Loucy (cell line): ENCODE results near the gene ZNF496.

Source experiments
- H2AFZ ChIP-seq: fragments of 200-600 bp; sonication (generic); 2 replicates; pipeline ENCODE4 v1.6.0; 2016; ENCODE audit warnings: antibody characterized with exemption, mild to moderate bottlenecking, low read length, moderate library complexity
- H3F3A ChIP-seq: fragments of 200-600 bp; 2 replicates; pipeline ENCODE4 v1.6.0; 2016; ENCODE audit warnings: antibody characterized with exemption, low read depth, mild to moderate bottlenecking
- H3K27me3 ChIP-seq: fragments of 200-600 bp; sonication (generic); 2 replicates; pipeline ENCODE4 v1.6.1; 2014; ENCODE audit warnings: low read length, mild to moderate bottlenecking; ENCODE audit not compliant: insufficient read depth, poor library complexity, severe bottlenecking
- H3K36me3 ChIP-seq: fragments of 200-600 bp; sonication (generic); 2 replicates; pipeline ENCODE4 v1.6.1; 2016; ENCODE audit warnings: low read length; ENCODE audit not compliant: insufficient read depth
- H3K4me1 ChIP-seq: fragments of 200-600 bp; sonication (generic); 2 replicates; pipeline ENCODE4 v1.5.1; 2014; ENCODE audit warnings: low read length, mild to moderate bottlenecking; ENCODE audit not compliant: insufficient read depth, poor library complexity, severe bottlenecking
- H3K4me2 ChIP-seq: fragments of 200-600 bp; sonication (generic); 2 replicates; pipeline ENCODE4 v1.6.0; 2014; ENCODE audit warnings: antibody characterized with exemption, low read length, low read depth, mild to moderate bottlenecking; ENCODE audit not compliant: poor library complexity, severe bottlenecking
- H3K4me3 ChIP-seq: fragments of 200-600 bp; sonication (generic); 2 replicates; pipeline ENCODE4 v1.5.1; 2014; ENCODE audit warnings: low read length, mild to moderate bottlenecking, mixed read lengths; ENCODE audit not compliant: poor library complexity, severe bottlenecking
- H3K79me2 ChIP-seq: fragments of 200-600 bp; sonication (generic); 2 replicates; pipeline ENCODE4 v1.6.1; 2014; ENCODE audit warnings: low read length; ENCODE audit not compliant: insufficient read depth
- H3K9ac ChIP-seq: fragments of 200-600 bp; sonication (generic); 2 replicates; pipeline ENCODE4 v1.6.0; 2014; ENCODE audit warnings: mild to moderate bottlenecking, low read depth, low read length, moderate library complexity; ENCODE audit not compliant: poor library complexity, severe bottlenecking
- H3K9me2 ChIP-seq: fragments of 200-600 bp; sonication (generic); replicated peaks from 2 replicates; pipeline ENCODE4 v1.6.1; 2016; ENCODE audit warnings: low read depth, low read length, mixed read lengths
- H3K9me3 ChIP-seq: fragments of 200-600 bp; sonication (generic); 2 replicates; pipeline ENCODE4 v1.6.1; 2014; ENCODE audit warnings: mild to moderate bottlenecking, antibody characterized with exemption, low read length, low read depth; ENCODE audit not compliant: insufficient read depth
- H4K20me1 ChIP-seq: fragments of 200-600 bp; sonication (generic); 2 replicates; pipeline ENCODE4 v1.6.0; 2014; ENCODE audit warnings: antibody characterized with exemption, low read length, mild to moderate bottlenecking; ENCODE audit not compliant: insufficient read depth, poor library complexity, severe bottlenecking
- EZH2phosphoT487 ChIP-seq: fragments of 200-600 bp; IDR thresholded peaks from 2 replicates; pipeline ENCODE4 v1.6.1; 2018; ENCODE audit warnings: antibody characterized with exemption, mild to moderate bottlenecking, moderate library complexity, borderline replicate concordance
- TF ChIP-seq, protein P1 (sequence below): fragments of 200-600 bp; sonication (generic); conservative IDR thresholded peaks from 2 replicates; pipeline ENCODE4 v1.5.1; 2014; ENCODE audit warnings: mild to moderate bottlenecking, antibody characterized with exemption, low read length

ZNF496 gene

DNA sequence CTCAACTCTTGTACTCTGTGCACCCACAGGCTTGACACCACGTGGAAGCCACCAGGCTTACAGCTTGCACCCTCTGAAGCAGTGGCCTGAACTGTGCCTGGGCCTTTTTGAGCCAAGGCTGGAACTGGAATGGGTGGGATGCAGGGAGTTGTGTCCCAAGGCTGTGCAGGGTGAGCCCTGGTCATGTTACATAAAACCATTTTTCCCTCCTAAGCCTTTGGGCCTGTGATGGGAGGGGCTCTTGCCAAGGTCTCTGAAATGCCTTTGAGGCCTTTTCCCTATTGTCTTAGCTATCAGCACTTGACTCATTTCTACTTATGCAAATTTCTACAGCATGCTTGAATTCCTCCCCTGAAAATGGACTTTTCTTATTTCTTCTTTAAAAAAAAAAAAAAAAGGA lies 61.7 kb downstream of the ZNF496 start:
- no peak overlapping the region for H3K4me2 ChIP-seq
- H3K27me3 ChIP-seq, result no peaks in the 10 kb centered on the region
- H3K9me3 ChIP-seq, result no peaks in the 10 kb centered on the region; the same call in 1 of the 2 replicates
- no peak overlapping the region for H3K9ac ChIP-seq
- no peak overlapping the region for H3K4me3 ChIP-seq
- H3K36me3 ChIP-seq, result no peaks in the 10 kb centered on the region
- H3K79me2 ChIP-seq, result no peaks in the 10 kb centered on the region
- no peak overlapping the region for H2AFZ ChIP-seq
- H3K9me2 ChIP-seq, result no peaks in the 10 kb centered on the region
- H4K20me1 ChIP-seq, result no peaks in the 10 kb centered on the region
- H3F3A ChIP-seq, result no peaks in the 10 kb centered on the region
- H3K4me1 ChIP-seq, result no peaks in the 10 kb centered on the region
- TF ChIP-seq, protein P1, sequence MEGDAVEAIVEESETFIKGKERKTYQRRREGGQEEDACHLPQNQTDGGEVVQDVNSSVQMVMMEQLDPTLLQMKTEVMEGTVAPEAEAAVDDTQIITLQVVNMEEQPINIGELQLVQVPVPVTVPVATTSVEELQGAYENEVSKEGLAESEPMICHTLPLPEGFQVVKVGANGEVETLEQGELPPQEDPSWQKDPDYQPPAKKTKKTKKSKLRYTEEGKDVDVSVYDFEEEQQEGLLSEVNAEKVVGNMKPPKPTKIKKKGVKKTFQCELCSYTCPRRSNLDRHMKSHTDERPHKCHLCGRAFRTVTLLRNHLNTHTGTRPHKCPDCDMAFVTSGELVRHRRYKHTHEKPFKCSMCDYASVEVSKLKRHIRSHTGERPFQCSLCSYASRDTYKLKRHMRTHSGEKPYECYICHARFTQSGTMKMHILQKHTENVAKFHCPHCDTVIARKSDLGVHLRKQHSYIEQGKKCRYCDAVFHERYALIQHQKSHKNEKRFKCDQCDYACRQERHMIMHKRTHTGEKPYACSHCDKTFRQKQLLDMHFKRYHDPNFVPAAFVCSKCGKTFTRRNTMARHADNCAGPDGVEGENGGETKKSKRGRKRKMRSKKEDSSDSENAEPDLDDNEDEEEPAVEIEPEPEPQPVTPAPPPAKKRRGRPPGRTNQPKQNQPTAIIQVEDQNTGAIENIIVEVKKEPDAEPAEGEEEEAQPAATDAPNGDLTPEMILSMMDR, result no peak
- no peak for TF ChIP-seq EZH2phosphoT487

DNA sequence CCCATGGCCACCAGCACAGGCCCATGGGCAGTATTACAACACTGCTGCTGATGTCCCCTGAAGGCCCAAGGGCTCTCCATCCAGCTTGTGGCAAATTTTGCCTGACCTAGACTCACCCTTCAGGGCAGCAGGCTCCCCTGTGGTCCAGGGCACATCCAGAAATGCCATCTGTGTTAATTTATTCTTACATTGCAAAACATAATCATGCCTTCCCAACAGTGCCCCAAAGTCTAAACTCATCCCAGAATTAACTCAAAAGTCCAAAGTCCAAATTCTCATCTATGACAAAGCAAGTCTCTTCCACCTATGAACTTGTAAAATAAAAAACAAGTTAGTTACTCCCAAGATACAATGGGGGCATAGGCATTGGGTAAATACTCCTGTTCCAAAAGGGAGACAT lies 62.5 kb downstream of the ZNF496 start:
- Histone ChIP-seq H3K36me3 (no peaks in the 10 kb centered on the region), H3K27me3 (no peaks in the 10 kb centered on the region), H3K9ac (no peak overlapping the region), H3K9me3 (no peaks in the 10 kb centered on the region; the same call in 1 of the 2 replicates), H3K4me1 (no peaks in the 10 kb centered on the region), H2AFZ (no peak overlapping the region), H3K79me2 (no peaks in the 10 kb centered on the region), H3K9me2 (no peaks in the 10 kb centered on the region), H3F3A (no peaks in the 10 kb centered on the region), H4K20me1 (no peaks in the 10 kb centered on the region), H3K4me2 (no peak overlapping the region), H3K4me3 (no peak overlapping the region)
- TF ChIP-seq, protein P1, result no peak
- no peak for TF ChIP-seq EZH2phosphoT487

DNA sequence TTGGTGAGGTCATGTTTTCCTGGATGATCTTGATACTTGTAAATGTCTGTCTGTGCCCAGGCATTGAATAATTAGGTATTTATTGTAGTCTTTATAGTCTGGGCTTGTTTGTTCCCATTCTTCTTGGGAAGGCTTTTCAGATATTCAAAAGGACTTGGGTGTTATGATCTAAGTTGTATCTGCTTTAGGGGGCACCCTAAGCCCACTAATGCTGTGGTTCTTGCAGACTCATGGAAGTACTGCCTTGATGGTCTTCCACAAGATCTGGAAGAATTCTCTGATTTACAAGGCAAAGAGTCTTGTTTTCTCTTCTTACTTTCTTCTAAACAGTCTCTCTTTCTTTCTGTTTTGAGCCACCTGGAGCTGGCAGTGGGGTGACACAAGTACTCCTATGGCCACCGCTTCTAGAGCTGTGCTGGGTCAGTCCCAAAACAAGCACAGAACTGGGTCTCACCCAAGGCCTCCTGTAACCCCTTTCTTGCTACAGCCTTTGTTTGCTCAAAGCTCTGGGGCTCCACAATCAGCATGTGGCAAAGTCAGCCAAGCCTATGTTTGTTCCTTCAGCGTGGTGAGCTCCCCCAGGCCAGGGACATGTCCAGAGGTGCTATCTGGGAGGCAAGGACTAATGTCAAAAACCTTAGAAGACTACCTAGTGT lies 63.1 kb downstream of the ZNF496 start:
- Histone ChIP-seq H4K20me1 (no peaks in the 10 kb centered on the region), H3K4me1 (no peaks in the 10 kb centered on the region), H3K9ac (no peak overlapping the region), H3K9me3 (no peaks in the 10 kb centered on the region; the same call in 1 of the 2 replicates), H3K79me2 (no peaks in the 10 kb centered on the region), H3K4me3 (no peak overlapping the region), H3F3A (no peaks in the 10 kb centered on the region), H3K4me2 (no peak overlapping the region), H3K36me3 (no peaks in the 10 kb centered on the region), H3K9me2 (no peaks in the 10 kb centered on the region), H2AFZ (no peak overlapping the region), H3K27me3 (no peaks in the 10 kb centered on the region)
- TF ChIP-seq, protein P1, result no peak
- no peak for TF ChIP-seq EZH2phosphoT487
